Epithelial cell of proximal tubule (primary cell): ENCODE measurements around the gene ERCC6L2. TPM values are rescaled to one million over a fixed set of nuclear protein-coding genes. Genes with fewer than 3 reads are reported as not detected.

Source experiments
- DNase-seq: peaks from one replicate; pipeline ENCODE4 v3.0.0-alpha.2; 2011; ENCODE audit warnings: low read depth
- H3K4me3 ChIP-seq: 2 replicates; pipeline ENCODE4 v1.5.1; 2011; ENCODE audit warnings: low read depth, mild to moderate bottlenecking, low read length
- total RNA-seq: library from RNA; depleted of rRNA; stranded (reverse); fragments of >200 nt; gene quantifications from 2 replicates; pipeline ENCODE4 v1.2.3, GENCODE V29; 2015
- TF ChIP-seq, protein P1 (sequence below): conservative IDR thresholded peaks from 2 replicates; pipeline ENCODE4 v1.5.1; 2012; ENCODE audit warnings: low read depth, mild to moderate bottlenecking, low read length

ERCC6L2 gene
- total RNA-seq, 1 donor from 2014 or later = 60.0 TPM

- DNase-seq = no peak
- TF ChIP-seq, protein P1, sequence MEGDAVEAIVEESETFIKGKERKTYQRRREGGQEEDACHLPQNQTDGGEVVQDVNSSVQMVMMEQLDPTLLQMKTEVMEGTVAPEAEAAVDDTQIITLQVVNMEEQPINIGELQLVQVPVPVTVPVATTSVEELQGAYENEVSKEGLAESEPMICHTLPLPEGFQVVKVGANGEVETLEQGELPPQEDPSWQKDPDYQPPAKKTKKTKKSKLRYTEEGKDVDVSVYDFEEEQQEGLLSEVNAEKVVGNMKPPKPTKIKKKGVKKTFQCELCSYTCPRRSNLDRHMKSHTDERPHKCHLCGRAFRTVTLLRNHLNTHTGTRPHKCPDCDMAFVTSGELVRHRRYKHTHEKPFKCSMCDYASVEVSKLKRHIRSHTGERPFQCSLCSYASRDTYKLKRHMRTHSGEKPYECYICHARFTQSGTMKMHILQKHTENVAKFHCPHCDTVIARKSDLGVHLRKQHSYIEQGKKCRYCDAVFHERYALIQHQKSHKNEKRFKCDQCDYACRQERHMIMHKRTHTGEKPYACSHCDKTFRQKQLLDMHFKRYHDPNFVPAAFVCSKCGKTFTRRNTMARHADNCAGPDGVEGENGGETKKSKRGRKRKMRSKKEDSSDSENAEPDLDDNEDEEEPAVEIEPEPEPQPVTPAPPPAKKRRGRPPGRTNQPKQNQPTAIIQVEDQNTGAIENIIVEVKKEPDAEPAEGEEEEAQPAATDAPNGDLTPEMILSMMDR = no peak
- no peak overlapping the region for H3K4me3 ChIP-seq
Observed at GRCh38 chr9:95935861-95936578, 60.5 kb downstream of the ERCC6L2 start.

GRCh38 chr9:95936579-95937075 lies 61.1 kb downstream of the ERCC6L2 start:
- DNase-seq = no peak
- TF ChIP-seq, protein P1 = no peak
- no peak overlapping the region for H3K4me3 ChIP-seq

- TF ChIP-seq, protein P1 = no peak
- no peak for DNase-seq
- H3K4me3 ChIP-seq = no peak overlapping the region
Observed at GRCh38 chr9:95937131-95937530, 61.6 kb downstream of the ERCC6L2 start.

GRCh38 chr9:95938724-95939123 lies 63.2 kb downstream of the ERCC6L2 start:
- TF ChIP-seq, protein P1 = no peak
- DNase-seq = no peak
- H3K4me3 ChIP-seq = no peak overlapping the region

- H3K4me3 ChIP-seq = no peak overlapping the region
- TF ChIP-seq, protein P1 = no peak
- DNase-seq = no peak
Observed at GRCh38 chr9:95939472-95939871, 64.0 kb downstream of the ERCC6L2 start.

DNA sequence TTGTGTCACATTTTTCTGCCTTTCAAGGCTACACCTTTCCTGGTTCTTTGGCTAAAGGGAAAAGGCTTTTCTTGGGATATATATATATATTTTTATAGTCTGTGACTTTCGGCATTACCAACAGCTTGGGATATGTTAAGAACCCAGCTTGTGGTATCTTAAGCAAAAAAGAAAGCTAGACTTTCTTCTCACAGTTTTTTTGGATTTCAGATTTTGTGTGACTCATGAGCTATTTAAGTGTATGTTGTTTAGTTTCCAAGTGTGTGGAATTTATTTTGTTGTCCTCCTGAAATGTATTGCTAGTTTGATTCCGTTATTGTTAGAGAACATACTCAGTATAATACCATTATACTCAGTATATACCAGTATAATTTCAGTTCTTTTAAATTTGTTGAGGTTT lies 64.8 kb downstream of the ERCC6L2 start:
- DNase-seq = no peak
- TF ChIP-seq, protein P1 = no peak
- no peak overlapping the region for H3K4me3 ChIP-seq

GRCh38 chr9:95942016-95942415 lies 66.5 kb downstream of the ERCC6L2 start:
- H3K4me3 ChIP-seq = no peak overlapping the region
- DNase-seq = no peak
- TF ChIP-seq, protein P1 = no peak
